GM21723 (cell line): ENCODE data around the gene CCDC142.

Experiments
- ATAC-seq: cut with Tn5 transposase; IDR thresholded peaks from one replicate; pipeline ENCODE4 v1.9.1; 2021; ENCODE audit warnings: mild to moderate bottlenecking, moderate library complexity; ENCODE audit not compliant: unreplicated experiment

CCDC142 gene

DNA sequence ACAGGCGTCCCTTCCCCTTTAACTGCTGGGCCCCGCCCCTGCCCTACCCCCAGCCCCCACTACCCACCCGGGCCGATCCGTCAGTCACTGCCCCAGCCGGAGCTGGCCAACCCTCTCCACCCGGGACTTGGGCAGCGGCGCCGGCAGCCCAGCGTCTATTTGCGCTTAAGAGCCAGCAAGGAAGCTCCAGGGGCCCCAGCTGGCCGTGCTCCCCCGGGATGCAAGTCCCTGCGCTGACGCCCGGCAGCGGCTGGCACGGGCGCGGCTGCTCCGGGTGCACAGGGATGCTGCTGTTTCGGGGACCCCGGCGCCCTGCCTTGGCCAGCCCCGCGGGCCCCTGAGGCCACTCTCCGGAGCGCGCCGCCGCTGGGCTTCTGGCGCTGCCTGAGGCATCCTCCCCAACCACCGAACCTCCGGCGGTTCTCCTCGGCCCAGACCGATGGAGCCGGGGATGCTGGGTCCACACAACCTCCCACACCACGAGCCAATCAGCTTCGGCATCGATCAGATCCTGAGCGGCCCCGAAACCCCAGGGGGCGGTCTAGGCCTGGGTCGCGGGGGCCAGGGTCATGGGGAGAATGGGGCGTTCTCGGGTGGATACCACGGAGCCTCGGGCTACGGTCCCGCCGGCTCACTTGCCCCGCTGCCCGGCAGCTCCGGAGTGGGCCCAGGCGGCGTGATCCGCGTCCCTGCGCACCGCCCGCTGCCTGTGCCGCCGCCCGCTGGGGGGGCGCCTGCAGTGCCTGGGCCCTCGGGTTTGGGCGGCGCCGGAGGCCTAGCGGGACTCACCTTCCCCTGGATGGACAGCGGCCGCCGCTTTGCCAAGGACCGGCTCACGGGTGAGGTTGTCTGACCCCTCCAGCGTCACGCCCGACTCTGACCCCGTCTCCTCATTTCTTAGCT, 31.8 kb upstream of the CCDC142 start, which contains the start of gene TLX2:
TSS of gene TLX2 (plus strand) at position 83 of the 903 bp plus-strand sequence. CDS start at position 440, 357 bp downstream.
- ATAC-seq = no peak

- no peak for ATAC-seq
These were observed 31.0 kb upstream of the CCDC142 start for GRCh38 chr2:74513605-74514367.

DNA sequence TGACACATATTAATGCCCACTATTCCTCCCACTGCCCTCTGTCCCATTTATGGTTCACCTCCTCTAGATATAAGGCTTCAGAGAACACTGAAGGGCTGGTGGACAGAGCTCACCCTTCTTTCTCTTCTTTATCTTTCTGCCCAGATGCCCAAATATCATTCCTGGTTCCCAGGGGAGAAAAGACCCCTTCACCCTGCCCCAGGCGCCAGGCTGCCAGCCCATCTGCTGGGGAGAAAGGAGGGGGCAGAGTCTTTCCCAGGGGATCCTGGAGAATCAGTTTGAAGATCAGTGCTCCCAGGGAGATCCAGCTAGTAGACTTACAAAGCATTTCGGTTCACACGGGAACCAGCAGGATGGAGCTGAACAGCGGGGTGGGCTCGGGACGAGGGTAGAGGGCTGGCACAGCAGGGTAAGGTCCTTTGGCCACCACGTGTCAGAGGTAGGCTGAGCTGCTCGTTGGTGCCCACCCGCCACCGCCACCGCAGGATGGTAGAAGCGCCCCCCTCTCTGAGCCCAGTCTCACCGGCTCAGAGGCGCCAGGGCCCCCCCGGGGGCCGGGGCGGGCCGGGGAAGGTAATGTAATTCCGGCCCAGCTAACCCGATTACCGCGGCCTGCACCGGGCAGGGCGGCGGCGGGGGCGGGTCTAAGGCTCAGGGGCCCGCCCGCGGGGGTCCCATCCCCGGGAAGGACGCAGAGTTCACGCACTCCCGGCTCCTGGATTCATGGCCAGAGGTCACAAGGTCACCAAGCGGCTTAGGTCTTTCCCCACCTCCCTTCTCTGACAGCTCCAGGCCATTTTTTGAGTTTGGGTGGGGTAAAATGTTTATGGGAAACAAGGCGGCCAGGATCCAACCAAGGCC, 30.2 kb upstream of the CCDC142 start:
- ATAC-seq = no peak

- ATAC-seq = no peak
These were observed 28.5 kb upstream of the CCDC142 start for GRCh38 chr2:74511104-74511989.

- no peak for ATAC-seq
These were observed 27.5 kb upstream of the CCDC142 start for GRCh38 chr2:74510272-74510671.

DNA sequence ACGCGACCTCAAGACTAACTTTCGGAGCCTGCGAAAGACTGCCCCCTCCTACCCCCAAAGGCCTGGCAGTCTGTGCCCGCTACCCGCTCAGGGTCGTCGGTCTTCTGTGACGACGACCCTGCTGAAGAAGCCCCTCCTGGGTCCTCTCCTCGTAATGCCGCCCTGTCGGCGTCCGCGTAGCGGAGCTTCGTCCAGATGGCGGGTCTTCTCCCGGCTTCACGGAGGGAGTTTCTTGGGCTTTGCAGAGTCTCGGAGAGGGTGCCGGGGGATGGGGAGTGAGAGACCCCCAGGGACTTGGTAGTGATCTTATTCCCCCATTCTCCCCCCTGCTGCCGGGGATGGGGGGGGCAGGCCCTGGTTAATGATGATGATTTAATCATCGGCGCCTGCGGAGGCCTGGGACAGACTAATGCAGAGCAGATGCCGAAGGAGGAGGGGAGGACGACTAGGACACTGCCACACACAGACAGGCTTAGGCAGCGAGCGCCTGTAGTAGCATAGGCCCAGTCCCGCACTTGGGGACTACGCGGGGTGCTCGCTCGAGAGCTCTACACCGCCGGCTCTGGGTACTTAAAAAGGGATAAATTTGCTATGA, 25.2 kb upstream of the CCDC142 start:
- peak; percentile 20 for ATAC-seq

DNA sequence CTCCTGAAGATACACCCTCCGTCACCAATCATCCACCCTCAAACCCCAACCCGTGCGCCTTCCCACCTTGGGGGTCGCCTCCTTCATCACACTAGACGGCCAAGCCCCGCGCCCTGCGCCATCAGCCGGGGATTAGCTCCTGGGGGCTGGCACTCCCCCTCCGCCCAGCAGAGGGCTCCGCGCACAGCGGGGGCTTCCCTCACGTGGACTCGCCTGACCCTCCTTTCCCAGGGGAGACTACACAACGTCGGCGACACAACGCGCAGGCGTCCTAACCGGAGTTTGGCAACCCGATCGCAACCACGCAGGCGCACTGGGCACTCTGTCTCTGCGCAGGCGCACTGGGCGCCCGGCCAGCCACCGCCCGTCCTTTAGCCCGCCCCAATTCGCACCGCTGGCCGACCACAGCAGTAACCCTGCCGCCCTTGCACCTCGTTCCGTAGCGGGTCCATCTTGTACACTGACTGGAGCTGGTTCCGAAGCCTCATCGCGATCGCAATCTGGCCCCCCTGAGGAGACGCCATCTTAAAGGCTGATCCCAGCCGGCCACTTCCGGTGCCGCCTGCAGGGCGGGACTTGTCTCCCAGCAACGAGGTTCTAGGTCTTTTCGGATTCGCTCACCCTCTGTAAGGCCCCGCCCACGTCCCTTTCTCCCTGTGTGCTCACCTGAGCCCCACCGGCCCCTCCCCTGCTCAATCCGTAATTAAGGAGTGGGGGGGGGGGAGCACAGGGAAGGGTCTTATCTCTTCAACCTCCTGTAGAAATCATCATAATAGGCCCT, 24.5 kb upstream of the CCDC142 start, which contains the start of gene PCGF1:
TSS of gene PCGF1 (minus strand) at position 551 of the 781 bp plus-strand sequence. CDS start at position 524, 27 bp downstream.
- ATAC-seq = peak; percentile 88

DNA sequence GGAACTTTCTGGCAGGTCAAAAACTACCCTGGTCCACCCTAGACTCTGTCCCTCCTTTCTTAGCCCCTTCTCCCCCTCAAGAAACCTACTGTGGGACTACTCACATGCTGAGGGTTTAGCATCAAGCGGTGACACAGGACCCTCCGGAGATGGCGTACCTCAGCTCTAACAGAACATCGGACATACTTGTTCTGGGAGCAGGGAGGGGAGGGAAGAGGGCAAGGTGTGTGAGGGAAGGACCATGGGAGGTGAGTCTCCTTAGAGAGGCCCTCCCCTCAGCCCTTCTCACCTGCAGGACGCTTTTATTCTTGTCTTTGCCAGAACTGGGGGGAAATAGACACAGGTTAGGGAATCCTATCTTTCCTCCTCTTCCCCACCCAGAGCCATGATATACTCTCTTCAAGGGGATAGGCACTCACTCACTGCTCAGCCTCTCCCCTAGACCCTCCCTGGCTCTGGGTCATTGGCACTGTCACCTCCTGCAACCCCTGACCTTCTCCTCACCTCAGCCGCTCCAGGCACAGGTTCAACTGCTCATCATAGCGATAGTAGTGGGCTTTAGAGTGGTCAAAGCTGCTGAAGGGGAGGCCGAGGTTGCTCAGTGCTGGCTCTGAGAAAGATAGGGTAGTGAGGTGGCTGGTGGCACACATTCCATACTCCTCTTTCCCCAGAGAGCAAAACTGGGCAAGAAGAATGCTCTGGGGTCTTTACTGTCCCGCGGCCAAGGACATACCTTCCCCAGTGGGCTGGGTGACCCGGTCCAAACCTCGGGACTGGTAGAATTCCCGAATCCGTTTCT, 22.8 kb upstream of the CCDC142 start:
- ATAC-seq = no peak

- ATAC-seq = no peak
These were observed 21.8 kb upstream of the CCDC142 start for GRCh38 chr2:74504591-74504990.

DNA sequence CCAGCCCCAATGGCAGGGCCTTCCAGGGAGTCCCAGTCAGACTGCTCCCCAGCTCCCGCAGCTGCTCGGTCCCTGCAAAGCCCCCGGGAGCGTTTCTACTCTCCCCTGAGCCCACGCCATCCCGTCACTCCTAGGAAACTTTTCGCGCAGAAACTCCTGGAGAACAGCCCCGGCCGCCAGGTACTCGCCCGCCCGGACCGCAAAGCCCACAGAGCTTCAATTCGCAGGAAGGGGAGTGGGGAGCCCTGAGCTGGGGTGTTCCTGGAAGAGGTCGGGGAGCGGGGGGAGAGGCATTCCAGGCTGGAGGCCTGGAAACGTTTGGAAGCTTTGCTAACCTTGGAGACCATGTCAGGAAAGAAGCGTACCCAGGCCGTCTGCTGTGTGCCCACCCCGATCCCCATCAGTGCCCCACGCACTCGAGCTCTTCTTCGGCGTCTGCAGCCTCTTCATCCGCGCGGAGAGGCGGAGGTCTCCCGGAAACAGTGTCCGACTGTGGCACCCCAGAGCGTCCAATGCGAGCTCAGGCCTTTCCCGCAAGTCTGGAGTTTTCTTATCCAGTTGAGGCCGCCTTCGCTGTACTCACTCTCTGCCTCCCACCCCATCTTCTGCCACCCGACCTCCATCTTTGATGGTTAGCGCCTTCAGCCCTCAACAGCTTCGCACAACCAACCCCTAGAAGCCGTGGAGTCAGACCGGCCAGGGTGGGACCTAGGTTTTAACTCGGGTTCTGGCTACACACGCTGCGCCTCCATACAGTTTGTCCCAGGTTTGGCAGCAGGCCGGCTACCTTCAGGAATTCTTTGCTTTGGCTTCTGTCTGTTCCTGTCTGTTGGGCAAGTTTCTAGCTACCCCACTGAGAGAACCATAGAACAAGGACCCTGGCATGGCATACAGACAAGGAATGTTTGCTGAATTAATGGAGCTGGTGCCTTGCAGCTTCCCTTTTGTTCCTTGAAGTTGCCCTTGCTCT, 21.0 kb upstream of the CCDC142 start:
- ATAC-seq = no peak

GRCh38 chr2:74502720-74503505, 20.1 kb upstream of the CCDC142 start:
- peak; percentile 34 for ATAC-seq

DNA sequence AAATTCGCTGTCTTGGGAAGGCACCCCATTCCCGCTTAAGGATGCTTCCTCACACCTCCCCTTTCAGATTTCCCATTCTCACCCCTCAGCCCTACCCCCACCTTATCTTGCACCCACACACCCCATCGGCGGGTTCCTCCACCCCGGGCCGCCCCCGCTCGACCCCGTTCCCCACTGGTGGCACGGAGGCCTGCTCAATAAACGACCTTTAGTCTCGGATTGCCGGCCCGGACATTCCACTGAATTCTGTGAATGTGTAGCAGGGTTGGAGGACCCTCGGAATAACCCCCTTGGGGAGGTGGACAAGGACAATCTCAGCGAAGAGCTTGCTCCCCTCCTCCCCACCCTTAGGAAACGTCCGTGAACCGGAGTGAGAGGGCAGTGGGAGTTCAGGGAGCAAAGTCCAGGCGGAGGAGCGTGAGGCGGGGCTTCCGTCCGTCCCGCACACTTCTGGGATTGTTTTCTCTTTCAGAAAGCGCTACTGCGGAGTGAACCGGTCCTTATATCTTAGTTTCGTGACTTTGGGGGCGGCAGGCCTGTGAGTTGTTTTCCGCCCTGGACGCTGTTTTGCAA, 19.4 kb upstream of the CCDC142 start:
- ATAC-seq = no peak

GRCh38 chr2:74501335-74502071, 18.7 kb upstream of the CCDC142 start:
- no peak for ATAC-seq

- no peak for ATAC-seq
These were observed 17.8 kb upstream of the CCDC142 start for GRCh38 chr2:74500578-74500946.
